SKM-1 treated with dmso at 0.1 percent for 144 hours (cell line): Measurements from ENCODE around the gene LGALS14.
A peak's percentile ranks its signal among the peaks of the same experiment; 100 is the strongest.

Experiments used
- DNase-seq: peaks from one replicate; lab custom pipeline; 2025; ENCODE audit not compliant: unreplicated experiment; lab: John Stamatoyannopoulos, UW

Gene LGALS14

DNA sequence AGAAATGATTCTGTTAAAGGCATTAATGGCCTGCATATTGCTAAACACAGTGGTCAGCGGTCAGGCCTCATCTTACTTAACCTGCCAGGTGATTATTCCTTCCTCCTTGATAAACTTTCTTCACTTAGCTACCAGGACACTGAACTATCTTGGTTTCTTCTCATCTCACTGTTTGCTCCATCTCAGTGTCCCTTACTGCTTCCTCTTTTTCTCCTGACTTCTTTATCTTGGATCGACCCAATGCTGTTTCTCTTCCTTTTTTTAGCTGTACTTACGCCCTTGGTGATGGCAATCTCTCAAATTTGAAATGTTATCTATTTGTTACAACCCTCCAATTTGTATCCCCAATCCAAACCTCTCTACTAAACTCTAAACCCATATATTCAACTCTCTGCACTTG lies 41.4 kb downstream of the LGALS14 start:
- DNase-seq = peak; percentile 94

DNA sequence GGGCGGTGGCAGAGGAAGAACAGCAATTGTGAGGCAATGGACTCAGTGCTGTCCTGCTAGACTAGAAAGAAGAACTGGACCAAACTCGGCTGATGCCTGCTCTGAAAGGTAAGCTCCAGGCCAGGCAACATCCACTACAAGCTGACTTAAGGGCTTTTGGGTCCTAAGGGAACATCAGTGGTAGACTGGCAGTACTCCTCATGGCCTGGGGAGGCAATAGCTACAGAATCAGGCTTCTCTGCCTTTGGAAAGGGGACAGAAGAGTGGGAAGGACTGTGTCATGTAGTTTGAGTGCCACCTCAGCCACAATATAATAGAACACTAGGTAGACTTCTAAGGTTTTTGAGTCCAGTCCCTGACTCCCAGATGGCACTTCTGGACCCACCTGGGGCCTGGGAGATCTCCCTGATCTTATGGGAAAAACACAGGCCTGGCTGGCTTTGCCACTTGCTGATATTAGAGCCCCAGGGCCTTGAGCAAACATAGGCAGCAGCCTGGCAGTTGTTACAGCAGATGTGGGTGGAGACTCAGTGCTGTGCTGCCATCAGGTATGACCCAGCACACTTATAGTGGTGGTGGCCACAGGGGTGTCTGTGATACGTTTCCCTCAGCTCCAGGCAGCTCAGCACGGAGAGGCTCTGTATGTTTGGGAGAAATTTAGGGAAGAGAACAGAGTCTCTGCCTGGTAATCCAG lies 42.7 kb downstream of the LGALS14 start:
- no peak for DNase-seq

DNA sequence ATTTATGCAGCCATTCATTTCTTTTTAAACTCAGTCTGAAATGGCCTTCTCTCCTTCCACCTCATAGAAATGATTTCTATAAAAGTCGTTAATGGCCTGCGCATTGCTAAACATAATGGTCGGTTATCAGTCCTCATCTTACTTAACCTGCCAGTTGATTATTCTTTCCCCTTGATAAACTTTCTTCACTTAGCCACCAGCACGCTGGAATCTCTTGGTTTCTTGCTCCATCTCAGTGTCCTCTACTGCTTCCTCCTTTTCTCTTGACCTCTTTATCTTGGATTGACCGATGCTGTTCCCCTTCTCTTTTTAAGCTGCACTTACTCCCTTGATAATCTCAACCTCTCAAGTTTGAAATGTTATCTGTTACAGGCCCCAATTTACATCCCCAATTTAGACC lies 45.7 kb downstream of the LGALS14 start:
- peak; percentile 65 for DNase-seq

GRCh38 chr19:39752390-39752789 lies 48.1 kb downstream of the LGALS14 start:
- DNase-seq = no peak

DNA sequence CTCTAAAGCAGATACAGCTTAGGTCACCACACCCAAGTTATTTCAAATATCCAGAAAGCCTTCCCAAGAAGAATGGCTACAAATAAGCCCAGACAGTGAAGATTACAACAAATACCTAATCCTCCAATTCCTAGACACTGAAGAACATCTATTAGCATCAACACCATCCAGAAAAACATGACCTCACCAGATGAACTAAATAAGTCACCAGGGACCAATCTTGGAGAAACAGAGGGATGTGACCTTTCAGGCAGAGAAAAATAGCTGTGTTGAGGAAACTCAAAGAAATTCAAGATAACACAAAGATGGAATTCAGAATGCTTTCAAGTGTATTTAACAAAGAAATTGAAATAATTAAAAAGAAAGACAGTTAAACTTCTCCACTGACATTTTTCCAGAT lies 48.5 kb downstream of the LGALS14 start:
- no peak for DNase-seq

GRCh38 chr19:39754544-39754943 lies 50.3 kb downstream of the LGALS14 start:
- DNase-seq = no peak

DNA sequence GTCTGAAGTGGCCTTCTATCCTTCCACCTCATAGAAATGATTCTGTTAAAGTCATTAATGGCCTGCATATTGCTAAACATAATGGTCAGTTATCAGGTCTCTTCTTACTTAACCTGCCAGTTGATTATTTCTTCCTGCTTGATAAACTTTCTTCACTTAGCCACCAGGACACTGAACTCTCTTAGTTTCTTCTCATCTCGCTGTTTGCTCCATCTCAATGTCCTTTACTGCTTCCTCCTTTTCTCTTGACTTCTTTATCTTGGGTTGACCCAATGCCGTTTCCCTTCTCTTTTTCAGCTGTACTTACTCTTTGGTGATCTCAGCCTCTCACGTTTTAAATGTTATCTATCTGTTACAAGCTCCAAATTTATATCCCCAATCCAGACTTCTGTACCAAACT lies 50.7 kb downstream of the LGALS14 start:
- peak; percentile 72 for DNase-seq
